SK-MEL-5 (cell line): ENCODE data around the gene SLC38A10. TPM values are rescaled to one million over a fixed set of nuclear protein-coding genes. Genes with fewer than 3 reads are reported as not detected.

ENCODE experiments used
- DNase-seq: peaks from one replicate; pipeline ENCODE4 v3.0.0-alpha.2; 2016; ENCODE audit warnings: low read depth, low spot score
- in situ Hi-C: cut with HindIII; loops from 2 replicates; pipeline ENCODE4 v1.10.0; 2016; ENCODE audit warnings: low sequenced_read_pairs, high pct_unique_total_duplicates, low pct_unique_long_range_greater_than_20kb
- total RNA-seq: library from RNA; depleted of rRNA; stranded (reverse); fragments of >200 nt; shearing (Covaris generic); gene quantifications from 2 replicates; pipeline ENCODE4 v1.2.3, GENCODE V29; 2014

SLC38A10 gene
- total RNA-seq, 1 experiment from 2014 or later, result 189 TPM

- in situ Hi-C loops, result no loop called here
- no peak for DNase-seq
Observed at GRCh38 chr17:81288715-81289114, 6.4 kb downstream of the SLC38A10 start.

DNA sequence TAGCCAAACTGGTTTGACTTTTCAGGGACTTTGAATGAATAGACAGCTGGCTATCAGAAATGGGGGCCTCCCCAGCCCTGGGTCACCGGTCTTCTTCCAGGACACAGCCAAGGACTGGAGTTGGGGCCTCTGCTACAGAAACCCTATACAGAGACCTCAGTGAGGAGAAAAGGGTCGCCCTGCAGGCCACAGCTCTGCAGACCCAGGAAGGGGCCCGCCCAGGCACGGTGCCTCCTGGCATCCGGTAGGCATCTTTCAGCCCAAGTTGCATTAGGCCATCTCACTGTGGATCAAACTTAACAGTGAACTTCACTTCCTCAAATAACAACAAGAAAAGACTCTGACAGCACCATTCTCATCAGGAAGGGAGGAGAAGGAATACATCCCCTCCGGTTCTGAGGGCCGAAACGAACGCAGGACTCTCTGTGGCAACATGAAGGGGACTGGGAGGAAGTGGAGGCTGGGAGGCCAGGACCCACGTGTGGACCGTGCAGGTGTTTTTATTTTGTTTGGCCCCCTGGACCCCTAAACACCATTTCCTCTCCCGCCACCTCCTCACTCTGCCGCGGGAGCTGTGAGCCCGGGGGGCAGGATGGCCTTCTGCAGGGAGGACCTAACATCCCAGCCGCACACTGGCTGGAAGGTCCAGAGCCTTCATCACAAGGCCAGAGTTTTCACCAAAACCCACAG, 7.2 kb downstream of the SLC38A10 start:
- DNase-seq, result no peak
- in situ Hi-C loops, result no loop called here

GRCh38 chr17:81287152-81287551, 8.0 kb downstream of the SLC38A10 start:
- in situ Hi-C loops, result no loop called here

GRCh38 chr17:81286491-81287145, 8.5 kb downstream of the SLC38A10 start:
- DNase-seq, result no peak
- in situ Hi-C loops, result no loop called here

More at GRCh38 chr17:81287152-81287551, 8.0 kb downstream of the SLC38A10 start:
- DNase-seq, result no peak

- no peak for DNase-seq
- in situ Hi-C loops, result no loop called here
Observed at GRCh38 chr17:81285894-81286293, 9.2 kb downstream of the SLC38A10 start.

GRCh38 chr17:81285179-81285878, 9.8 kb downstream of the SLC38A10 start:
- no peak for DNase-seq
- in situ Hi-C loops, result no loop called here

GRCh38 chr17:81282876-81283275, 12.2 kb downstream of the SLC38A10 start:
- DNase-seq, result no peak
- in situ Hi-C loops, result no loop called here

GRCh38 chr17:81282141-81282540, 13.0 kb downstream of the SLC38A10 start:
- in situ Hi-C loops, result no loop called here
- no peak for DNase-seq

GRCh38 chr17:81280571-81280970, 14.5 kb downstream of the SLC38A10 start:
- no peak for DNase-seq
- in situ Hi-C loops, result no loop called here

GRCh38 chr17:81279278-81280275, 15.5 kb downstream of the SLC38A10 start:
- DNase-seq, result no peak
- in situ Hi-C loops, result no loop called here

DNA sequence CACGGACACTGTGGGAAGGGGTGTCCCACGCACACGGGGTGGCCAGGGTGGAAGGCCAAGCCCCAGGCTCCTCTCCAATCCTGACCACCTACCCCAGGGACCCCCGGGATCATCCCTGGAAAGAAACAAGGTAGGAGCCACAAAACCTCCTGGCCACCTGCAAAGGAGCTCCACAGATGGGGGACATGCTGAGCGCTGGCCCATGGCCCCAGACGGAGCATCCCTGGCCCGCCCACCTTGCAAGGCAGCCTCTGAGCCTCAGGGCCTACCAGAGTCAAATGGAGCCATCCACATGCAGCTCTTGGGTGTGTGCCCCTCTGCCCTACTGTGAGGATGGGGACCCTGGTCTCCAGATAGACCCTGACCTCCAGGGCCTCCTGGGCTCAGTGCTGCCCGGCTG, 16.3 kb downstream of the SLC38A10 start:
- in situ Hi-C loops, result no loop called here
- DNase-seq, result no peak

- in situ Hi-C loops, result no loop called here
- DNase-seq, result no peak
Observed at GRCh38 chr17:81277946-81278693, 17.0 kb downstream of the SLC38A10 start.

- in situ Hi-C loops, result no loop called here
- no peak for DNase-seq
Observed at GRCh38 chr17:81277421-81277820, 17.7 kb downstream of the SLC38A10 start.

GRCh38 chr17:81276781-81277180, 18.3 kb downstream of the SLC38A10 start:
- in situ Hi-C loops, result no loop called here
- DNase-seq, result no peak

DNA sequence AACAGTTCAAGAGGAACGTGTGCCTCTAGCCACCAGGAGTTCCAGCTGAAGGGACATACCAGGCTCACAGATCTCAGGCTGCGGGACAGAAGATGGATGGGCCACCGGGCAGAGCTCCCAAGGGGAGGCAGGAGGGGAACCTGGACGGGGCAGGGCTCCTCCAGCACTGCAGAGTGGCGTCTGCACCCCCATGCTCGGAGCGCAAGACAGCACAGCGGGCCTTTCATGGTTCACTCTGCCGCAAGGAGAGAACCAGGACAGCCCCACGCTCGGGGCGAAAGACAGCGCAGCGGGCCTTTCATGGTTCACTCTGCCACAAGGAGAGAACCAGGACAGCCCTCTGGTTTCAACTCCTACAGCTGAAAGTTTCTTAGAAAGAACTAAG, 20.6 kb downstream of the SLC38A10 start:
- no peak for DNase-seq
- in situ Hi-C loops, result no loop called here

DNA sequence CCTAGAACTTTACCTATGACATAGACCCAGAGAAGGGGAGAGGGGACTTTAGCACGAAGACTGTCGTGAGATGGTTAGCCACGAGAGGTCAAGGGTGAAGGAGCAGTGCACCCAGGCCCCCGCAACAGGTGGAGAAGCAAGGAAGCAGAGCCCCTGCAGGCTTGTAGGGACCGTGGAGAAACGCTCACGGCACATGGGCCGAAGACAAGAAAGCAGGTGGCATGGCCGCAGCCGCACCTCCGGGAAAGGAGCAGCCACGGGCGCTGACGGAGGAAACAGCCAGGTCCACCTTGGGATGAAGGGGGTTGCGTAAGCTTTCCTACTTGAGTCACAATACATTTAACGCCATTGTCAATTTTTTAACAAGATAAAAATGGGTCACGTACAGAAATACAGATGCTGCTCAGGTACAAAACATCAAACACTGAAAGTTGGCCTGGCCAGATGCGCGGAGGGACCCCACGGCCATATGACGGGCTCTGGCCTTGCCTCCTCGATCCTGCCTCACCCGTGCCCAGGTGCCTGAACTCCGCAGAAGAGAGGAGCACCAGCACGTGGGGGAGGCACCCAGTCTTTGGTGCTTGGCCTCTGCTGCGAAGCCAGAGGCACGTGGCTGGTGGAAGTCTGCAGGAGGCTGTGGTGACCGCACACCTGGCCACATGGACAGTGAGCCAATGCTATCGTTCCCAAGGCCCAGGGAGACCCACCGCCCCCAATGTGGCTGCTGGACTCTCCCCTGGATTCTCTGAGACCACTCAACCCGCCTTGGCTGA, 21.2 kb downstream of the SLC38A10 start:
- in situ Hi-C loops, result no loop called here
- DNase-seq, result no peak
